Prostate gland (tissue), 2 donors: ENCODE results near the gene SYNE1.

Experiments used
- POLR2A ChIP-seq: fragments of 450-650 bp; IDR thresholded peaks from one replicate; pipeline ENCODE4 v1.6.1; 2016; ENCODE audit warnings: antibody characterized with exemption, mild to moderate bottlenecking
- POLR2AphosphoS5 ChIP-seq: sonication (generic); formaldehyde crosslinking; IDR thresholded peaks from one replicate; pipeline ENCODE4 v1.6.1; 2017; ENCODE audit warnings: antibody characterized with exemption
- TF ChIP-seq, protein P1 (sequence below), 4 experiments: fragments of 200-600 bp in 2 of 4; fragments of 450-650 bp in 2 of 4; sonication (generic) in 2 of 4; IDR thresholded peaks; 1 replicate in 3 of 4; 2 replicates in 1 of 4; pipeline ENCODE4 v1.5.1; 2016 to 2019; ENCODE audit warnings: antibody characterized with exemption in 4 of 4, mild to moderate bottlenecking in 2 of 4, moderate library complexity in 2 of 4

DNA sequence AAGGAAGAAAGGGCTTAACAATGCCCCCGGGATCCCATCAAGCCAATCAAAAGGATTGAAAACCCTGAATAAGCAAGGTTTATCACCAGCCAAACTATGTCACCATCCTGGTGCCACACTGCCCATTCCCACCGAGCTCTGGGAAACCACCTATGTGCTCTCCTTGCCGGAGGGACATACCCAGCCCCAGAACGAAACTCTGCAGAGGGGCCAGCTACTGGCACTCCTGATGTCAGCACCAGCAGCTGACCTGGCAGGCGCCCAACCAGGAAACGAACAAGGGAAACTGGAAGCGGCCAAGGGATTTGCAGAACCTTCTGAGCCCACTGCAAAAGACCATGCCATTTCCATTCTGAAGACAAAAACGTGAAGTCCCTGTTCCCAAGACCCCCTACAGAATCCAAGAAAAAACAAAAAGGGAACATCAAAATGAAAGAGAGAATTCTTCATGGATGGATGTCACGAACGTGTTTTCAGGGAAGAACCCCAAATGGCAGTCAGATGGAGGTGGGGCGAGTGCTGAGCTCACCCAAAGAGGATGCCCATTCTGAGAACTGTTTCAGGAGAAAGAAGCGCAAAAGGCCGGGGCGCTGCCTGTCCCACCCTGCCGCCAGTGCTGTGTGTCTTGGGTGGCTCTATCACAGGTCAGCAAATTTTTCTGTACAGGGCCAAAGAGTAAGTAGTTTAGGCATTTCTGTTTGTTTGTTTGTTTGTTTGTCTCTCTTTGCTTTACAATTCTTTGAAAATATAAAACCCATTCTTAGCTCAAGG lies 524.5 kb downstream of the SYNE1 start:
- no peak for TF ChIP-seq POLR2AphosphoS5
- TF ChIP-seq POLR2A = no peak
- TF ChIP-seq, protein P1, sequence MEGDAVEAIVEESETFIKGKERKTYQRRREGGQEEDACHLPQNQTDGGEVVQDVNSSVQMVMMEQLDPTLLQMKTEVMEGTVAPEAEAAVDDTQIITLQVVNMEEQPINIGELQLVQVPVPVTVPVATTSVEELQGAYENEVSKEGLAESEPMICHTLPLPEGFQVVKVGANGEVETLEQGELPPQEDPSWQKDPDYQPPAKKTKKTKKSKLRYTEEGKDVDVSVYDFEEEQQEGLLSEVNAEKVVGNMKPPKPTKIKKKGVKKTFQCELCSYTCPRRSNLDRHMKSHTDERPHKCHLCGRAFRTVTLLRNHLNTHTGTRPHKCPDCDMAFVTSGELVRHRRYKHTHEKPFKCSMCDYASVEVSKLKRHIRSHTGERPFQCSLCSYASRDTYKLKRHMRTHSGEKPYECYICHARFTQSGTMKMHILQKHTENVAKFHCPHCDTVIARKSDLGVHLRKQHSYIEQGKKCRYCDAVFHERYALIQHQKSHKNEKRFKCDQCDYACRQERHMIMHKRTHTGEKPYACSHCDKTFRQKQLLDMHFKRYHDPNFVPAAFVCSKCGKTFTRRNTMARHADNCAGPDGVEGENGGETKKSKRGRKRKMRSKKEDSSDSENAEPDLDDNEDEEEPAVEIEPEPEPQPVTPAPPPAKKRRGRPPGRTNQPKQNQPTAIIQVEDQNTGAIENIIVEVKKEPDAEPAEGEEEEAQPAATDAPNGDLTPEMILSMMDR (IDR thresholded peaks at IDR 0.05) = no peak
